GM12873 (cell line): Measurements from ENCODE around the gene DNAJC17.

ENCODE experiments used
- TF ChIP-seq, protein P1 (sequence below): IDR thresholded peaks from 2 replicates; pipeline ENCODE4 v1.5.1; 2012; ENCODE audit warnings: low read depth, mild to moderate bottlenecking, moderate library complexity, low read length, control low read depth; ENCODE audit not compliant: insufficient read depth; ENCODE audit errors: missing control alignments

The DNAJC17 gene

DNA sequence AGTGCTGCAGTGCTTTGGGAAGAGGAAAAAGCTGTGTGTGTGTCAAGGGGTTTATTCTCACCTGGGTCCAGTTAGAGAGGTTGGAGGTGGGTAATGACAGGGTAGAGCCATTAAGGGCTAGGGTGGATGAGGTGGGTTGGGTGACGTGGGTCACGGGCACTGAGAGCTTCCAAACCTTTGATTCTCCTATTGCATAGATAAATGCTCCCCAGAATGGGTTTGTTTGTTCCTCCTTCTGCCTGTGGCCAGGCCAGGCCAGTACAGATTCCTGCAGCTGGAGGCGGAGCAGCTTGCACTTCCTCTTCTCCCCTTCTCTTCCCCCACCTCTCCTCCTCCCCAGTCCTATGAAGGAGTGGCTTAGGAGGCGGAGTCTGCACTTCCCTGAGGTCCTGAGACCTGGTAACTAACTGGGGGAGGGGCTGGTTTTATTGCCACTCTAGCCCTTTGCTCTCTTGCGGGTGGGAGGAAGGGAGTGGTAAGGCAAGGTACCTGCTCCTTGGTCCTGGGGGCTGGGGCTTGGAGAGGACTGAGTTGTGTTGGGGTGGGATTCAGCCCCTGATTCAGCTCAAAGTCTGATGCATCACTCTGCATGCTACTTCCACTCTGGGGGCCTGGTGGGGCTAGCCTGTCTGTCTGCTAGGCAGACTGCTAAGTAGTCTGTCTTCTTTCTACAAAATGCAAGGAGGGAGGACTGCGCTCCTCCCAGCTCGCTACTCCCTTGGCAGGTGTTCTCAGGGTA, 40.1 kb upstream of the DNAJC17 start:
- TF ChIP-seq, protein P1, sequence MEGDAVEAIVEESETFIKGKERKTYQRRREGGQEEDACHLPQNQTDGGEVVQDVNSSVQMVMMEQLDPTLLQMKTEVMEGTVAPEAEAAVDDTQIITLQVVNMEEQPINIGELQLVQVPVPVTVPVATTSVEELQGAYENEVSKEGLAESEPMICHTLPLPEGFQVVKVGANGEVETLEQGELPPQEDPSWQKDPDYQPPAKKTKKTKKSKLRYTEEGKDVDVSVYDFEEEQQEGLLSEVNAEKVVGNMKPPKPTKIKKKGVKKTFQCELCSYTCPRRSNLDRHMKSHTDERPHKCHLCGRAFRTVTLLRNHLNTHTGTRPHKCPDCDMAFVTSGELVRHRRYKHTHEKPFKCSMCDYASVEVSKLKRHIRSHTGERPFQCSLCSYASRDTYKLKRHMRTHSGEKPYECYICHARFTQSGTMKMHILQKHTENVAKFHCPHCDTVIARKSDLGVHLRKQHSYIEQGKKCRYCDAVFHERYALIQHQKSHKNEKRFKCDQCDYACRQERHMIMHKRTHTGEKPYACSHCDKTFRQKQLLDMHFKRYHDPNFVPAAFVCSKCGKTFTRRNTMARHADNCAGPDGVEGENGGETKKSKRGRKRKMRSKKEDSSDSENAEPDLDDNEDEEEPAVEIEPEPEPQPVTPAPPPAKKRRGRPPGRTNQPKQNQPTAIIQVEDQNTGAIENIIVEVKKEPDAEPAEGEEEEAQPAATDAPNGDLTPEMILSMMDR = no peak

DNA sequence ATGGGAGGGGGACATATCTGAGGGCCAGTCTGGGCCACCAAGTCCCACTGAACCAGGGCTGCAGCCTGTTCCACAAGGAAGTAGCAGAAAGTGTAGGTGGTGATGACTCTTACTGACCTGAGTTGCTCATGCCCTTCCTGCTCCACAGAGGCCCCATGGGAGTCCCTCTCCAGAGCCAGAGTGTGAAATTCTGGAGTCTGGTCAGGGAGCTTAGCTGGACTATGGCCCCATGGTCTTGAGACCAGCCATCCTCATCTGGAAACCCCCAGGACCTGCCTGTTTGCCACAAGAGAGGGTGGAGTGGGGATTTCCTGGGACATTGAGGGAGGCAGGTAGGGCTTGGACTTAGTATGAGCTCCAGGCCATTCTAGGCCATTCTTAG, 39.6 kb upstream of the DNAJC17 start:
- TF ChIP-seq, protein P1 = no peak

DNA sequence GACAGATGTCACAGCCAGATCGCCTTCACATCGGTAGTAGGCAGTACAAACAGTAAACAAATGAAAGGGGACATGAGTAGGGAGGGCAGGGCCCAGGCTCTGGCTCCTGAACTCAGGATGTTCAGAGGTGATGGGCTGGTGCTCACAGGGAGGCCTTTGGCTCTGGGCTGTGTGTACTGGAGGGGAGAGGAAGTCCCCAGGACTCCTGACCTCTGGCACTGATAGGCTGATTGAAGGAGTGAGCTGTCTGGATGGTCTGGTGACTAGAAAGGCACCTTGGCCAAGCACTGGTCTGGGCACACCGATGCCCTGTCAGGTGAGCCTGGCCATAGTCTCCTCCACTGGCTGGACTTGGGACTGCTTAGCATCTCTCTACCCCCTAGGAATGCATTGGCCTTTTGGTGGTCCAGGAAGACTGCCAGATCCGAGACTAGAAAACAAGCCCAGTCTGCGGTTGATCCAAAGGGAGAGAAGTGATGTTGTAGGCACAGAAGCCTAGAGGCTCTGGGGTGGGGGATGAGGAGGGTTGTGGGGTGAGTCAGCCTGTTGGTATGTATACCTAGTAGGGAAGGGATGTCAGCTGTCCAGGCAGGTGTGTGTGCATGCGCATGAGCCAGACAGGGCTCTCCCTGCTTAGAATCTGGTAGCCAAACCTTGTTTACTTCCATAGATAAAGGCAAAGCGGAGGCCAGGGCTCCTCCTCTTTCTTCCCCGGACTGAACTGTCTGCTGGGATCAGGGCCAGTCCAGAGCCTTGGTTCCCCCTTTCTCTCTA, 38.4 kb upstream of the DNAJC17 start:
- TF ChIP-seq, protein P1 = no peak

DNA sequence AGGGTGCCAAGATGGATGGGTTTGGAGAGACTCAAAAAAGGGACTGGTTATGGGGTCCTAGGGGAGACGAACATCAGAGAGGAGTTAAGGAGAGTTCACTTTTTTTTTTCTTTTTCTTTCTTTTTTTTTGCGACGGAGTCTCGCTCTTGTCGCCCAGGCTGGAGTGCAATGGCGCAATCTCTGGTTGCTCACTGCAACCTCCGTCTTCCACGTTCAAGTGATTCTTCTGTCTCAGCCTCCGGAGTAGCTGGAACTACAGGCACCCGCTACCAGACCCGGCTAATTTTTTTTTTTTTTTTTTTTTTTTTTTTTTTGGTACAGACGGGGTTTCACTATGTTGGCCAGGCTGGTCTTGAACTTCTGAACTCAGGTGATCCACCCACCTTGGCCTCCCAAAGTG, 37.8 kb upstream of the DNAJC17 start:
- TF ChIP-seq, protein P1 = no peak

DNA sequence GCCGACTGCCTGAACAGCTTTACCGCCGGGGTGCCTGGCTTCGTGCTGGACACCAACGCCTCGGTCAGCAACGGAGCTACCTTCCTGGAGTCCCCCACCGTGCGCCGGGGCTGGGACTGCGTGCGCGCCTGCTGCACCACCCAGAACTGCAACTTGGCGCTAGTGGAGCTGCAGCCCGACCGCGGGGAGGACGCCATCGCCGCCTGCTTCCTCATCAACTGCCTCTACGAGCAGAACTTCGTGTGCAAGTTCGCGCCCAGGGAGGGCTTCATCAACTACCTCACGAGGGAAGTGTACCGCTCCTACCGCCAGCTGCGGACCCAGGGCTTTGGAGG, 37.4 kb upstream of the DNAJC17 start:
- TF ChIP-seq, protein P1 = no peak

DNA sequence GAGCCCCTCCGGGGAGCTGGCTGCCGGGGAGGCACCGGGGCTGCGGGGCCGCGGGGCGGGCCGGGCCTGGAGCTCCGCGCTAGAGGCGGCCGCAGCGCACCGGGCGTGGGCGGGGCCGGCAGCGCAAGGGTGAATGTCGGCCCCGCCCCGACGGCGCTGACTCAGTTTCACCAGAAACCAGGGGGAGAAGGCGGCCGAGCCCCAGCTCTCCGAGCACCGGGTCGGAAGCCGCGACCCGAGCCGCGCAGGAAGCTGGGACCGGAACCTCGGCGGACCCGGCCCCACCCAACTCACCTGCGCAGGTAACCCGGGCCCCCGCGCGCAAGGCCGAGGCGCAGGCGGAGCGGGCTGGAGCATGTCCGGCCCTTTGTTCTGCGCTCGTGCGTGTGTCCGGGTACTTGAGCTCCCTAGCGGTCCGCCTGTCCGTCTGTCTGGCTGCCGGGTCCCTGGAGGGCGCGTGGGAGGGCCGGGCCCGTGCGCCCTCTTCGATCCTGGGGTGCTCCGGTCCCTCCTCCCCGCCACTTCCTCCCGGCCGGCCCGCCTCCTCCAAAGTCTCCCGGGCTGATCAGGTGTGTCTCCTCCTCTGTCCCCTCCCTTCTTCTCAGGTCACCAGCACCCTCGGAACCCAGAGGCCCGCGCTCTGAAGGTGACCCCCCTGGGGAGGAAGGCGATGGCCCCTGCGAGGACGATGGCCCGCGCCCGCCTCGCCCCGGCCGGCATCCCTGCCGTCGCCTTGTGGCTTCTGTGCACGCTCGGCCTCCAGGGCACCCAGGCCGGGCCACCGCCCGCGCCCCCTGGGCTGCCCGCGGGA, 36.8 kb upstream of the DNAJC17 start, which contains the start of gene SPINT1:
Gene SPINT1 (plus strand): TSS at position 164 of the 811 bp plus-strand sequence. CDS start 507 bp downstream, at position 671.
- TF ChIP-seq, protein P1 = no peak
